Measurements from ENCODE around the gene NUP50. TPM values are rescaled to one million over a fixed set of nuclear protein-coding genes. Genes with fewer than 3 reads are reported as not detected.

The NUP50 gene, protein sequence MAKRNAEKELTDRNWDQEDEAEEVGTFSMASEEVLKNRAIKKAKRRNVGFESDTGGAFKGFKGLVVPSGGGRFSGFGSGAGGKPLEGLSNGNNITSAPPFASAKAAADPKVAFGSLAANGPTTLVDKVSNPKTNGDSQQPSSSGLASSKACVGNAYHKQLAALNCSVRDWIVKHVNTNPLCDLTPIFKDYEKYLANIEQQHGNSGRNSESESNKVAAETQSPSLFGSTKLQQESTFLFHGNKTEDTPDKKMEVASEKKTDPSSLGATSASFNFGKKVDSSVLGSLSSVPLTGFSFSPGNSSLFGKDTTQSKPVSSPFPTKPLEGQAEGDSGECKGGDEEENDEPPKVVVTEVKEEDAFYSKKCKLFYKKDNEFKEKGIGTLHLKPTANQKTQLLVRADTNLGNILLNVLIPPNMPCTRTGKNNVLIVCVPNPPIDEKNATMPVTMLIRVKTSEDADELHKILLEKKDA
- total RNA-seq, result 37.1 and 78.4 TPM in 2 replicates

GRCh38 chr22:45163451-45164269 is at the start of gene NUP50:
Gene NUP50, plus strand, starts transcription at chr22:45163925. Its CDS starts 4,253 bp downstream, at chr22:45168178.

Other genes with a start within 250 kb of the NUP50 start
- 0.16 TPM in 1 of 2 replicates, not detected in the other for gene PHF21B, start 153.9 kb upstream of the NUP50 start, total RNA-seq
- 35.5 and 46.1 TPM in 2 replicates for gene KIAA0930, start 77.0 kb downstream of the NUP50 start, total RNA-seq
- not detected in 2 replicates for gene UPK3A, start 121.0 kb downstream of the NUP50 start, total RNA-seq
- 7.6 and 9.5 TPM in 2 replicates for gene FAM118A, start 146.0 kb downstream of the NUP50 start, total RNA-seq
- not detected in 2 replicates for gene SMC1B, start 249.7 kb downstream of the NUP50 start, total RNA-seq
- gene RIBC2, start 249.8 kb downstream of the NUP50 start, total RNA-seq, result 0.25 and 0.81 TPM in 2 replicates

Data from mesangial cell (primary cell).